B cell (primary cell): ENCODE data around the gene KLHL33. TPM values are rescaled to one million over a fixed set of nuclear protein-coding genes. Genes with fewer than 3 reads are reported as not detected.

Source experiments
- ATAC-seq: fragments of 200-7000 bp; cut with Tn5 transposase; one replicate; pipeline ENCODE4 v1.10.0; 2021; ENCODE audit warnings: low read depth, mild to moderate bottlenecking, moderate number of reproducible peaks, moderate library complexity
- CTCF ChIA-PET: fragments of 350-600 bp; sonication (Branson Sonifier 250); formaldehyde crosslinking; loops from one replicate; lab custom pipeline; 2021; ENCODE audit warnings: antibody characterized with exemption, inconsistent platforms; lab: Charles Lee
- POLR2A ChIA-PET: fragments of 350-600 bp; sonication (Branson Sonifier 250); formaldehyde crosslinking; loops from one replicate; lab custom pipeline; 2021; ENCODE audit warnings: antibody characterized with exemption; lab: Charles Lee
- DNase-seq: peaks from one replicate; pipeline ENCODE4 v3.0.0; 2013
- H2AFZ ChIP-seq: 2 replicates; pipeline ENCODE4 v1.6.1; 2012; ENCODE audit warnings: mild to moderate bottlenecking, low read depth, low read length; ENCODE audit not compliant: insufficient read depth, poor library complexity, severe bottlenecking
- H3K27ac ChIP-seq, 2 donors: 1 replicate in 1 of 2; 2 replicates in 1 of 2; pipeline ENCODE4 v1.5.1; 2012 to 2013; ENCODE audit warnings: low read length in 2 of 2, mild to moderate bottlenecking in 2 of 2, moderate library complexity in 1 of 2
- H3K27me3 ChIP-seq, 4 experiments: fragments of 200-600 bp in 1 of 4; sonication (generic) in 1 of 4; replicated peaks in 1 of 4; 1 replicate in 2 of 4; 2 replicates in 2 of 4; pipeline versions ENCODE4 v1.6.1 to v1.7.0; 2013 to 2016; ENCODE audit warnings: low read length in 3 of 4, mild to moderate bottlenecking in 2 of 4, mixed read lengths in 1 of 4, moderate library complexity in 1 of 4; ENCODE audit not compliant: insufficient read depth in 4 of 4, control insufficient read depth in 3 of 4; ENCODE audit errors: control extremely low read depth in 1 of 4
- H3K36me3 ChIP-seq, 2 experiments: replicated peaks in 1 of 2; 1 replicate in 1 of 2; 2 replicates in 1 of 2; pipeline versions ENCODE4 v1.6.1 to v1.7.1; 2013; ENCODE audit warnings: low read length in 1 of 2; ENCODE audit not compliant: insufficient read depth in 2 of 2, control insufficient read depth in 1 of 2; ENCODE audit errors: control extremely low read depth in 1 of 2, extremely low read depth in 1 of 2
- H3K4me1 ChIP-seq, 2 donors: fragments of 200-600 bp in 1 of 2; sonication (generic) in 1 of 2; 1 replicate in 1 of 2; 2 replicates in 1 of 2; pipeline versions ENCODE4 v1.5.1 to v1.6.1; 2013 to 2017; ENCODE audit warnings: low read length in 2 of 2; ENCODE audit not compliant: control insufficient read depth in 2 of 2, insufficient read depth in 2 of 2
- H3K4me2 ChIP-seq: replicated peaks from 2 replicates; pipeline ENCODE3; 2012; ENCODE audit warnings: mild to moderate bottlenecking, low read depth, low read length; ENCODE audit not compliant: poor library complexity, severe bottlenecking
- H3K4me3 ChIP-seq, 5 experiments: fragments of 200-600 bp in 1 of 5; sonication (generic) in 1 of 5; 1 replicate in 3 of 5; 2 replicates in 2 of 5; pipeline versions ENCODE4 v1.5.1 to v1.7.0; 2011 to 2016; ENCODE audit warnings: low read length in 4 of 5, mild to moderate bottlenecking in 4 of 5, low read depth in 2 of 5, control low read depth in 1 of 5, moderate library complexity in 1 of 5; ENCODE audit not compliant: insufficient read depth in 1 of 5; ENCODE audit errors: control extremely low read depth in 1 of 5, extremely low read depth in 1 of 5
- H3K79me2 ChIP-seq: fragments of 200-600 bp; sonication (generic); one replicate; pipeline ENCODE4 v1.6.0; 2016; ENCODE audit warnings: low read length; ENCODE audit not compliant: control insufficient read depth, insufficient read depth
- H3K9ac ChIP-seq: fragments of 200-600 bp; sonication (generic); 2 replicates; pipeline ENCODE4 v1.6.1; 2017; ENCODE audit warnings: mild to moderate bottlenecking, low read length, moderate library complexity
- H3K9me3 ChIP-seq, 3 donors: one replicate each; pipeline versions ENCODE4 v1.6.1 to v1.7.1; 2013; ENCODE audit warnings: low read length in 2 of 3; ENCODE audit not compliant: control insufficient read depth in 2 of 3, insufficient read depth in 1 of 3; ENCODE audit errors: control extremely low read depth in 1 of 3
- H4K20me1 ChIP-seq: 2 replicates; pipeline ENCODE4 v1.6.0; 2012; ENCODE audit warnings: mild to moderate bottlenecking, low read length; ENCODE audit not compliant: insufficient read depth, control insufficient read depth, poor library complexity, severe bottlenecking
- H3K27ac Mint-ChIP-seq: one replicate; pipeline ENCODE4 v1.8.0; 2021; ENCODE audit warnings: mixed read lengths
- H3K27me3 Mint-ChIP-seq: one replicate; pipeline ENCODE4 v1.8.0; 2021; ENCODE audit warnings: mixed read lengths
- H3K4me1 Mint-ChIP-seq: one replicate; pipeline ENCODE4 v1.8.0; 2021; ENCODE audit warnings: mixed read lengths
- H3K4me3 Mint-ChIP-seq: one replicate; pipeline ENCODE4 v1.8.0; 2021; ENCODE audit warnings: mixed read lengths
- H3K9me3 Mint-ChIP-seq: one replicate; pipeline ENCODE4 v1.8.0; 2022; ENCODE audit warnings: mixed read lengths; ENCODE audit not compliant: insufficient read depth
- CTCF ChIP-seq: fragments of 200-600 bp; IDR thresholded peaks from one replicate; pipeline ENCODE4 v1.8.0; 2022; ENCODE audit warnings: antibody characterized with exemption, mild to moderate bottlenecking
- EZH2 ChIP-seq: IDR thresholded peaks from 2 replicates; pipeline ENCODE4 v1.6.1; 2012; ENCODE audit warnings: borderline replicate concordance, low read depth, mild to moderate bottlenecking, moderate library complexity, low read length; ENCODE audit not compliant: insufficient read depth, poor library complexity, severe bottlenecking
- WGBS: methylation state at CpG from one replicate; pipeline ENCODE4 v1.1.5; 2013; ENCODE audit warnings: missing lambda C conversion rate; ENCODE audit not compliant: insufficient coverage; 5-methylcytosine and 5-hydroxymethylcytosine counted together
- intact Hi-C: fragments of 100-400 bp; cut with micrococcal nuclease; formaldehyde crosslinking; loops from one replicate; pipeline ENCODE4 v1.10.0; 2022
- polyA plus RNA-seq: library from polyadenylated mRNA; depleted of rRNA; stranded (reverse); fragments of >200 nt; gene quantifications from 2 replicates; pipeline ENCODE4 v1.2.3, GENCODE V29; 2012
- total RNA-seq, 2 donors: library from RNA; stranded (reverse); fragments of 120-200 nt in 1 of 2; gene quantifications; 1 replicate in 1 of 2; 2 replicates in 1 of 2; pipeline versions ENCODE4 v1.2.3 to v1.2.4, GENCODE V29; 2013 to 2022

Gene KLHL33
- total and polyA plus RNA-seq, 2 donors (not counting 1 experiment from before 2014, with no cell fraction given): 0.20 to 0.25 TPM

DNA sequence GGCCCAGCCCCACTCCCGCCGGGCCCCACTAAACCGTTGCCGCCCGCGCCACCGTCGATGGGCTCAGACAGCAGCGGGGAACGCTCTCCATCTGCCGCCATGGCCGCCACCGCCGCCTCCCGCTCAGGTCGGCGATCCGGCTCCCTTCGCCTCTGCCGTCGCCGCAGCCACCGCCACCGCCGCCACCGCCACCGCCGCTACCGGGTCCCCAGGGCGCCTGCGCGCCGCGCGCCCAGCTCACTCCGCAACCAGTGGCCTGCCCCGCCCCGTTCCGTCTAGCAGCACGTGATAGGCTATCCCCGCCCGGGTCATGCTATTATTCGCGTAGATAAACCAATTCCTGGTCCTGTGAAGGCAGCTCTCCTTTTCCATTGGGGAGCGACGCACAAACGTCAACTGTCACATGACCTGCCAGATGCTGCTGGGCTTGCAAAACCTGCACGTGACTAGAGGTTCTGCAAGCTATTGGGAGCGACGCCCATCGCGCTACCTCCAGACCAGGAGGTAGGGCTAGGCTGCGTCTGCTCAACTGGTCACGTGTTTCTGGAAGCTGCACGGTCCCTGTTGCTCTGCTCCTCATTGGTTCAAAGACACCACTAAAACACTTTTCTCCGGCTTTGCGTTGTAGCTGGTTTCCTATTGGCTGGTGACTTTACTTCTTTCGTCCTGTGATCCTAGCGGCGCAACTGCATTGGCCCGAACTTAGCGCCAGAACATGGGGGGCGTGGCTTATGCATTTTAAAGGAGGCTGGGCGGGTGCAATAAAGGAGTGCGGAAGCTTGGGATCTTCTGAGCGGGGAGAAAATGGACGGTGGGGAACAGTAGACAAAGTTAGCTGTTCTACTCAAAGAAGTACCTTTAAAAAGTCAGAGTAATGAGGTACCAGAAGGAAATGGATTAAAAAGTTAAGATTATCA is 25.5 kb upstream of the KLHL33 start, which contains the start of gene PIP4P1:
Gene PIP4P1 (minus strand): TSS at position 210 of the 917 bp plus-strand sequence. CDS start 109 bp downstream, at position 101.
- CTCF ChIA-PET: interaction anchor here (0.7 to 4.9 kb wide), 8 partner anchors 8 to 229 kb away, joined by 3 to 40 read pairs (median 4); partner anchors contain the start of genes PNP and TEP1
- peak within 1 kb of the TSS; percentile 98 for H3K27ac Mint-ChIP-seq
- H3K9me3 Mint-ChIP-seq: no peaks in the 10 kb centered on the region

More for the DNA sequence above, 25.5 kb upstream of the KLHL33 start, which contains the start of gene PIP4P1:
- Histone ChIP-seq H3K36me3 (peaks cover 16 to 37% of the 10 kb centered on the region in 2 experiments), H3K27ac (peak within 1 kb of the TSS; percentile 98), H4K20me1 (peaks cover 27% of the 10 kb centered on the region), H3K4me1 (peaks cover 32 to 59% of the 10 kb centered on the region in 2 donors), H3K9ac (peak within 1 kb of the TSS; percentile 89), H3K4me3 (peak within 1 kb of the TSS; percentile 75 to 90 (median 83)), H3K9me3 (no peaks in the 10 kb centered on the region), H3K79me2 (peaks cover 27% of the 10 kb centered on the region), H3K27me3 (no peaks in the 10 kb centered on the region), H3K4me2 (peak within 1 kb of the TSS; percentile 87), H2AFZ (peak within 1 kb of the TSS; percentile 55)
- under 1% methylated on average over 66 of the region's 67 CpGs for WGBS
- POLR2A ChIA-PET: interaction anchor here (0.6 to 3.2 kb wide), 9 partner anchors 8 to 220 kb away, joined by 3 to 20 read pairs (median 4); partner anchors contain the start of genes PARP2 and PNP
- H3K4me1 Mint-ChIP-seq: peaks cover 45% of the 10 kb centered on the region
- TF ChIP-seq EZH2: peak; percentile 88
- no peak for TF ChIP-seq CTCF
- no peaks in the 10 kb centered on the region for H3K27me3 Mint-ChIP-seq
- intact Hi-C loops: loop anchor here (1.0 to 10.0 kb wide), 6 partner anchors 8 to 993 kb away; partner anchors contain the start of genes CHD8, PARP2, PNP and TEP1
- peak; percentile 100 for DNase-seq
- ATAC-seq: peak; percentile 84
- peak within 1 kb of the TSS; percentile 94 for H3K4me3 Mint-ChIP-seq
